NB4 (cell line): ENCODE results near the gene YAP1.

Source experiments
- CTCF ChIP-seq: IDR thresholded peaks from one replicate; pipeline ENCODE4 v1.5.1; 2012; ENCODE audit warnings: low read depth, low read length
- POLR2A ChIP-seq: IDR thresholded peaks from 2 replicates; pipeline ENCODE4 v1.6.1; 2011; ENCODE audit warnings: mild to moderate bottlenecking; ENCODE audit not compliant: insufficient read length; ENCODE audit errors: extremely low read depth

GRCh38 chr11:102191832-102192231 is 81.6 kb downstream of the YAP1 start:
- TF ChIP-seq CTCF (no peak), POLR2A (no peak)
